ENCODE data around the gene NOSIP. TPM values are rescaled to one million over a fixed set of nuclear protein-coding genes. Genes with fewer than 3 reads are reported as not detected.

Gene NOSIP
- total RNA-seq, 2 experiments from 2014 or later, result 202 to 203 TPM

- peaks cover 44% of the 10 kb centered on the region for H3K4me1 Mint-ChIP-seq (ENCODE audit: low read depth)
Observed at GRCh38 chr19:49574206-49574755, 6.1 kb downstream of the NOSIP start.

GRCh38 chr19:49573425-49573824 is 6.9 kb downstream of the NOSIP start:
- TF ChIP-seq CTCF (IDR thresholded peaks at IDR 0.05), result no peak
- Mint-ChIP-seq H3K9me3 (no peaks in the 10 kb centered on the region), H3K4me3 (no peak overlapping the region), H3K4me1 (ENCODE audit: low read depth) (peaks cover 44% of the 10 kb centered on the region), H3K27ac (no peak overlapping the region), H3K36me3 (ENCODE audit: low read depth) (peaks cover 40% of the 10 kb centered on the region), H3K27me3 (no peaks in the 10 kb centered on the region)
- Histone ChIP-seq H3K27ac (ENCODE audit: low read depth in 1 of 2, low read length in 2 of 2) (no peak overlapping the region), H3K4me3 (ENCODE audit: low read length) (no peak overlapping the region), H3K36me3 (ENCODE audit: insufficient read depth, low read length) (peaks cover 25% of the 10 kb centered on the region), H3K4me1 (ENCODE audit: insufficient read depth, low read length) (peaks cover 38% of the 10 kb centered on the region), H3K9me3 (ENCODE audit: control insufficient read depth in 1 of 2, insufficient read depth in 1 of 2, low read length in 2 of 2) (no peaks in the 10 kb centered on the region), H3K27me3 (ENCODE audit: control insufficient read depth in 1 of 2, insufficient read depth in 2 of 2, low read length in 2 of 2) (no peaks in the 10 kb centered on the region)
- POLR2A ChIA-PET, result no interaction called here
- ATAC-seq (ENCODE audit: poor library complexity) (no peak), DNase-seq (no peak)
- CTCF ChIA-PET, result interaction anchor here (5.3 kb wide), 1 partner anchor 24 kb away, joined by 134 read pairs; no protein-coding TSS in a partner anchor
- intact Hi-C loops (cut with DNase I, micrococcal nuclease), result loop anchor here in 1 of 2 experiments (5.0 kb wide), 1 partner anchor 36 kb away; no protein-coding TSS in a partner anchor

More at GRCh38 chr19:49574206-49574755, 6.1 kb downstream of the NOSIP start:
- ChIA-PET POLR2A (interaction anchor here (0.5 to 0.9 kb wide), 2 partner anchors 16 to 99 kb away, joined by 3 to 4 read pairs; no protein-coding TSS in a partner anchor), CTCF (no interaction called here)
- Histone ChIP-seq H3K4me3 (ENCODE audit: low read length) (no peak overlapping the region), H3K9me3 (ENCODE audit: control insufficient read depth in 1 of 2, insufficient read depth in 1 of 2, low read length in 2 of 2) (no peaks in the 10 kb centered on the region), H3K27me3 (ENCODE audit: control insufficient read depth in 1 of 2, insufficient read depth in 2 of 2, low read length in 2 of 2) (no peaks in the 10 kb centered on the region), H3K36me3 (ENCODE audit: insufficient read depth, low read length) (peaks cover 25% of the 10 kb centered on the region), H3K4me1 (ENCODE audit: insufficient read depth, low read length) (peaks cover 30% of the 10 kb centered on the region), H3K27ac (ENCODE audit: low read depth in 1 of 2, low read length in 2 of 2) (no peak overlapping the region)
- DNase-seq, result no peak
- H3K27me3 Mint-ChIP-seq, result no peaks in the 10 kb centered on the region
- intact Hi-C loops (cut with DNase I, micrococcal nuclease), result loop anchor here in 1 of 2 experiments (5.0 kb wide), 1 partner anchor 37 kb away; no protein-coding TSS in a partner anchor
- H3K36me3 Mint-ChIP-seq (ENCODE audit: low read depth), result peaks cover 40% of the 10 kb centered on the region
- H3K27ac Mint-ChIP-seq, result no peak overlapping the region
- H3K9me3 Mint-ChIP-seq, result no peaks in the 10 kb centered on the region
- no peak overlapping the region for H3K4me3 Mint-ChIP-seq
- TF ChIP-seq CTCF (IDR thresholded peaks at IDR 0.05), result no peak
- ATAC-seq (ENCODE audit: poor library complexity), result no peak

- Mint-ChIP-seq H3K36me3 (ENCODE audit: low read depth) (peaks cover 40% of the 10 kb centered on the region), H3K27ac (no peak overlapping the region), H3K9me3 (no peaks in the 10 kb centered on the region), H3K27me3 (no peaks in the 10 kb centered on the region), H3K4me3 (no peak overlapping the region), H3K4me1 (ENCODE audit: low read depth) (peaks cover 45% of the 10 kb centered on the region)
- Histone ChIP-seq H3K9me3 (ENCODE audit: control insufficient read depth in 1 of 2, insufficient read depth in 1 of 2, low read length in 2 of 2) (no peaks in the 10 kb centered on the region), H3K36me3 (ENCODE audit: insufficient read depth, low read length) (peaks cover 25% of the 10 kb centered on the region), H3K27me3 (ENCODE audit: control insufficient read depth in 1 of 2, insufficient read depth in 2 of 2, low read length in 2 of 2) (no peaks in the 10 kb centered on the region), H3K4me1 (ENCODE audit: insufficient read depth, low read length) (peaks cover 38% of the 10 kb centered on the region), H3K4me3 (ENCODE audit: low read length) (no peak overlapping the region), H3K27ac (ENCODE audit: low read depth in 1 of 2, low read length in 2 of 2) (no peak overlapping the region)
- POLR2A ChIA-PET, result no interaction called here
- intact Hi-C loops (cut with DNase I, micrococcal nuclease), result loop anchor here in 1 of 2 experiments (5.0 kb wide), 1 partner anchor 36 kb away; no protein-coding TSS in a partner anchor
- CTCF ChIA-PET, result interaction anchor here (5.3 kb wide), 1 partner anchor 23 kb away, joined by 134 read pairs; no protein-coding TSS in a partner anchor
- ATAC-seq (ENCODE audit: poor library complexity) (no peak), DNase-seq (no peak)
- TF ChIP-seq CTCF (IDR thresholded peaks at IDR 0.05), result no peak
Observed at GRCh38 chr19:49573009-49573408, 7.3 kb downstream of the NOSIP start.

Measured in CD4-positive, alpha-beta T cell (primary cell).